DMS 273 (cell line): Measurements from ENCODE around the gene CCDC170.

ENCODE experiments used
- DNase-seq: peaks from one replicate; lab custom pipeline; 2025; ENCODE audit not compliant: unreplicated experiment; lab: John Stamatoyannopoulos, UW

Gene CCDC170

GRCh38 chr6:151616091-151616513 lies 122.3 kb downstream of the CCDC170 start:
- no peak for DNase-seq

GRCh38 chr6:151616600-151616999 lies 122.8 kb downstream of the CCDC170 start:
- no peak for DNase-seq

- DNase-seq: no peak
Measured at GRCh38 chr6:151617539-151617938, 123.7 kb downstream of the CCDC170 start.

GRCh38 chr6:151618717-151619116 lies 124.9 kb downstream of the CCDC170 start:
- no peak for DNase-seq

GRCh38 chr6:151620179-151620578 lies 126.4 kb downstream of the CCDC170 start:
- no peak for DNase-seq

- no peak for DNase-seq
Measured at GRCh38 chr6:151624071-151624470, 130.3 kb downstream of the CCDC170 start.

GRCh38 chr6:151624481-151624880 lies 130.7 kb downstream of the CCDC170 start:
- no peak for DNase-seq

- DNase-seq: no peak
Measured at GRCh38 chr6:151624900-151625536, 131.2 kb downstream of the CCDC170 start.

GRCh38 chr6:151627689-151628444 lies 134.1 kb downstream of the CCDC170 start:
- no peak for DNase-seq

GRCh38 chr6:151629791-151630190 lies 136.0 kb downstream of the CCDC170 start:
- no peak for DNase-seq

GRCh38 chr6:151630387-151630786 lies 136.6 kb downstream of the CCDC170 start:
- DNase-seq: no peak

- DNase-seq: no peak
Measured at GRCh38 chr6:151630991-151631655, 137.3 kb downstream of the CCDC170 start.

- no peak for DNase-seq
Measured at GRCh38 chr6:151632415-151632987, 138.7 kb downstream of the CCDC170 start.

GRCh38 chr6:151633526-151634335 lies 139.9 kb downstream of the CCDC170 start:
- no peak for DNase-seq

GRCh38 chr6:151634336-151634720 lies 140.5 kb downstream of the CCDC170 start:
- DNase-seq: no peak

- no peak for DNase-seq
Measured at GRCh38 chr6:151635741-151636140, 141.9 kb downstream of the CCDC170 start.

- no peak for DNase-seq
Measured at GRCh38 chr6:151637814-151638213, 144.0 kb downstream of the CCDC170 start.

GRCh38 chr6:151639750-151640149 lies 145.9 kb downstream of the CCDC170 start:
- no peak for DNase-seq

GRCh38 chr6:151641028-151641427 lies 147.2 kb downstream of the CCDC170 start:
- DNase-seq: no peak

- peak; percentile 13 for DNase-seq
Measured at GRCh38 chr6:151647976-151648639, 154.3 kb downstream of the CCDC170 start.
